GM23338 (cell line): ENCODE data around the gene CD109. TPM values are rescaled to one million over a fixed set of nuclear protein-coding genes. Genes with fewer than 3 reads are reported as not detected.

Experiments
- ATAC-seq: fragments of 200-7000 bp; cut with Tn5 transposase; 3 replicates; pipeline ENCODE4 v1.9.1; 2020
- DNase-seq: peaks from one replicate; pipeline ENCODE4 v3.0.0-alpha.2; 2015; ENCODE audit warnings: low spot score
- H2AFZ ChIP-seq: fragments of 200-600 bp; sonication (generic); 2 replicates; pipeline ENCODE4 v1.8.0; 2016; ENCODE audit warnings: antibody characterized with exemption, mild to moderate bottlenecking, moderate library complexity
- H3F3A ChIP-seq: fragments of 200-600 bp; sonication (generic); replicated peaks from 2 replicates; pipeline ENCODE4 v1.8.0; 2017; ENCODE audit warnings: antibody characterized with exemption, mixed run types, low read depth
- H3K27ac ChIP-seq: fragments of 200-600 bp; sonication (generic); 2 replicates; pipeline ENCODE4 v1.6.1; 2016; ENCODE audit warnings: low read depth
- H3K27me3 ChIP-seq: fragments of 200-600 bp; sonication (generic); 2 replicates; pipeline ENCODE4 v1.8.0; 2016; ENCODE audit warnings: mild to moderate bottlenecking, mixed run types, moderate library complexity; ENCODE audit not compliant: insufficient read depth
- H3K36me3 ChIP-seq: fragments of 200-600 bp; sonication (generic); 2 replicates; pipeline ENCODE4 v1.8.0; 2016; ENCODE audit warnings: mild to moderate bottlenecking; ENCODE audit not compliant: insufficient read depth
- H3K4me1 ChIP-seq: fragments of 200-600 bp; sonication (generic); 2 replicates; pipeline ENCODE4 v1.8.0; 2016; ENCODE audit warnings: mild to moderate bottlenecking, moderate library complexity; ENCODE audit not compliant: insufficient read depth
- H3K4me2 ChIP-seq: fragments of 200-600 bp; sonication (generic); 2 replicates; pipeline ENCODE4 v1.7.1; 2017; ENCODE audit warnings: mixed run types
- H3K4me3 ChIP-seq: fragments of 200-600 bp; sonication (generic); 2 replicates; pipeline ENCODE4 v1.6.1; 2016; ENCODE audit warnings: mixed run types
- H3K79me2 ChIP-seq: fragments of 200-600 bp; sonication (generic); replicated peaks from 2 replicates; pipeline ENCODE4 v1.8.0; 2017; ENCODE audit warnings: mild to moderate bottlenecking; ENCODE audit not compliant: insufficient read depth
- H3K9me2 ChIP-seq: fragments of 200-600 bp; sonication (generic); 2 replicates; pipeline ENCODE4 v1.8.0; 2017; ENCODE audit not compliant: insufficient read depth
- H4K20me1 ChIP-seq: fragments of 200-600 bp; sonication (generic); replicated peaks from 2 replicates; pipeline ENCODE4 v1.8.0; 2017; ENCODE audit warnings: mild to moderate bottlenecking; ENCODE audit not compliant: insufficient read depth
- H3K27ac Mint-ChIP-seq: 2 replicates; pipeline ENCODE4 v1.8.0; 2020; ENCODE audit warnings: inconsistent platforms, mild to moderate bottlenecking, moderate library complexity, mixed read lengths
- H3K27me3 Mint-ChIP-seq: 3 replicates; pipeline ENCODE4 v1.8.0; 2022; ENCODE audit warnings: low read depth, mild to moderate bottlenecking, moderate library complexity, mixed read lengths, inconsistent platforms; ENCODE audit not compliant: insufficient read depth, poor library complexity
- H3K36me3 Mint-ChIP-seq: 3 replicates; pipeline ENCODE4 v1.8.0; 2021; ENCODE audit warnings: low read depth, mild to moderate bottlenecking, inconsistent platforms, moderate library complexity, mixed read lengths
- H3K4me1 Mint-ChIP-seq: 3 replicates; pipeline ENCODE4 v1.8.0; 2020; ENCODE audit warnings: mild to moderate bottlenecking, inconsistent platforms, mixed read lengths
- H3K4me3 Mint-ChIP-seq: 3 replicates; pipeline ENCODE4 v1.8.0; 2021; ENCODE audit warnings: moderate library complexity, mild to moderate bottlenecking, inconsistent platforms, mixed read lengths
- H3K9me3 Mint-ChIP-seq: 3 replicates; pipeline ENCODE4 v1.8.0; 2020; ENCODE audit warnings: moderate library complexity, mild to moderate bottlenecking, inconsistent platforms, mixed read lengths
- CREB1 ChIP-seq: fragments of 250-450 bp; sonication (Bioruptor Pico); IDR thresholded peaks from 2 replicates; pipeline ENCODE4 v1.5.0; 2020; ENCODE audit warnings: low read depth, mild to moderate bottlenecking, moderate library complexity
- EZH2 ChIP-seq: fragments of 200-600 bp; sonication (generic); IDR thresholded peaks from one replicate; pipeline ENCODE4 v1.8.0; 2017; ENCODE audit warnings: antibody characterized with exemption, mild to moderate bottlenecking, low read depth; ENCODE audit not compliant: unreplicated experiment
- EZH2phosphoT487 ChIP-seq: fragments of 200-600 bp; sonication (generic); IDR thresholded peaks from one replicate; pipeline ENCODE4 v1.8.1; 2018; ENCODE audit warnings: antibody characterized with exemption; ENCODE audit not compliant: unreplicated experiment
- JUNB ChIP-seq: IDR thresholded peaks from one replicate; pipeline ENCODE4 v1.6.1; 2016; ENCODE audit warnings: antibody characterized with exemption; ENCODE audit not compliant: unreplicated experiment
- NANOG ChIP-seq: IDR thresholded peaks from 2 replicates; pipeline ENCODE4 v1.6.1; 2016; ENCODE audit warnings: antibody characterized with exemption, borderline replicate concordance
- POLR2AphosphoS5 ChIP-seq: IDR thresholded peaks from 2 replicates; pipeline ENCODE4 v1.6.1; 2016; ENCODE audit warnings: antibody characterized with exemption, low read depth
- STAT1 ChIP-seq: IDR thresholded peaks from one replicate; pipeline ENCODE4 v1.6.1; 2016; ENCODE audit warnings: antibody characterized with exemption; ENCODE audit not compliant: unreplicated experiment
- ZNF114 ChIP-seq: fragments of 250-450 bp; sonication (Bioruptor Pico); IDR thresholded peaks from 2 replicates; pipeline ENCODE4 v1.5.0; 2020; ENCODE audit warnings: mild to moderate bottlenecking, moderate library complexity
- ZNF331 ChIP-seq: fragments of 250-450 bp; sonication (Bioruptor Pico); IDR thresholded peaks from 2 replicates; pipeline ENCODE4 v1.5.0; 2020; ENCODE audit warnings: low read depth, mild to moderate bottlenecking, moderate library complexity
- polyA plus RNA-seq: library from polyadenylated mRNA; unstranded; fragments of >200 nt; fragmentation: Nextera tagmentation; extraction: Ambion mirVana; gene quantifications from 2 replicates; pipeline ENCODE4 v1.2.1, GENCODE V29; 2016
- total RNA-seq: library from RNA; depleted of rRNA; stranded (reverse); fragments of >200 nt; shearing (Covaris generic); gene quantifications from 2 replicates; pipeline ENCODE4 v1.2.3, GENCODE V29; 2014
- TF ChIP-seq, protein P1 (sequence below), 2 experiments: fragments of 200-600 bp in 1 of 2; sonication (generic) in 1 of 2; conservative IDR thresholded peaks; 2 replicates each; pipeline versions ENCODE4 v1.5.1 to v1.6.1; 2016 to 2017; ENCODE audit warnings: antibody characterized with exemption in 2 of 2, low read depth in 2 of 2, mild to moderate bottlenecking in 2 of 2, moderate library complexity in 1 of 2
- TF ChIP-seq, protein P2 (sequence below): IDR thresholded peaks from 2 replicates; pipeline ENCODE4 v1.6.1; 2016; ENCODE audit warnings: antibody characterized with exemption
- TF ChIP-seq, protein P3 (sequence below): fragments of 250-450 bp; sonication (Bioruptor Pico); IDR thresholded peaks from 2 replicates; pipeline ENCODE4 v1.5.0; 2020; ENCODE audit warnings: mild to moderate bottlenecking, moderate library complexity
- TF ChIP-seq, protein P4 (sequence below): IDR thresholded peaks from one replicate; pipeline ENCODE4 v1.6.1; 2018; ENCODE audit warnings: antibody characterized with exemption; ENCODE audit not compliant: unreplicated experiment

Gene CD109
- total and polyA plus RNA-seq, 2 experiments from 2014 or later = 1.1 to 5.3 TPM

DNA sequence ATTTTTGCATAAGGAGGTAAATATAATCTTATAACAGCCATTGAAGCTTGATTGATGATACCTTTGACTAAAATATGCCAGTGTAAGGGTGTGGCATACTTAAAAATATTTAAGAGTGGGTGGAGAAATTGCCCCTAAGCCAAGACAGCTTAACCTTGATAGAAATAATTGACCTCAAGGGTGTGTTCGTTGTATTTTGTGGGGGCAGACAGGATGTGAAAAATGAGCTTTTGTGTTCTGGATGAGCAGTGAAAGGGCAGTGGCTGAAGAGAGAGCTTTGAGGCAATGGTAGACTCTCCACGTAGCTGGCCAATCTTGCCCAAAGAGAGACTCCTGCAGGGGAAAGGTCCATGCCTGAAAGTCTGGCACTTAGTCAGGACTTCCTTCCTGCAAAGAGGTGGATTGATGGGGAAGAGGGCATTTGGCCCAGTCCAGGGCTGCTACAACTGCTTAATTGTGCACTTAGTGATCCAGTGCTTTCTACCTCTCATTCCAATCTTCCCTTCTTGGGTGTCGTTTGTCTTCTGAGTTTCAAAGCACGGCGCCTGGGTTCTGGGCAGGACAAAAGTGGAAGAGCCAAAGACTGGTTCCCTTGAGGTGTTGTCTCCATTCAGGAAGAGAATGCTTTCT, 15.6 kb upstream of the CD109 start:
- Histone ChIP-seq H3F3A (no peaks in the 10 kb centered on the region), H3K4me3 (no peak overlapping the region), H3K36me3 (no peaks in the 10 kb centered on the region), H3K27me3 (no peaks in the 10 kb centered on the region), H3K27ac (no peak overlapping the region), H4K20me1 (no peaks in the 10 kb centered on the region), H3K79me2 (no peaks in the 10 kb centered on the region), H2AFZ (no peak overlapping the region; the same call in 1 of the 2 replicates), H3K4me1 (no peaks in the 10 kb centered on the region), H3K9me2 (no peaks in the 10 kb centered on the region), H3K4me2 (no peak overlapping the region)
- Mint-ChIP-seq H3K27me3 (no peaks in the 10 kb centered on the region), H3K4me1 (no peaks in the 10 kb centered on the region), H3K27ac (no peak overlapping the region), H3K9me3 (peaks cover 22% of the 10 kb centered on the region), H3K4me3 (no peak overlapping the region), H3K36me3 (peaks cover 7% of the 10 kb centered on the region)
- DNase-seq (no peak), ATAC-seq (no peak)
- TF ChIP-seq, protein P1, sequence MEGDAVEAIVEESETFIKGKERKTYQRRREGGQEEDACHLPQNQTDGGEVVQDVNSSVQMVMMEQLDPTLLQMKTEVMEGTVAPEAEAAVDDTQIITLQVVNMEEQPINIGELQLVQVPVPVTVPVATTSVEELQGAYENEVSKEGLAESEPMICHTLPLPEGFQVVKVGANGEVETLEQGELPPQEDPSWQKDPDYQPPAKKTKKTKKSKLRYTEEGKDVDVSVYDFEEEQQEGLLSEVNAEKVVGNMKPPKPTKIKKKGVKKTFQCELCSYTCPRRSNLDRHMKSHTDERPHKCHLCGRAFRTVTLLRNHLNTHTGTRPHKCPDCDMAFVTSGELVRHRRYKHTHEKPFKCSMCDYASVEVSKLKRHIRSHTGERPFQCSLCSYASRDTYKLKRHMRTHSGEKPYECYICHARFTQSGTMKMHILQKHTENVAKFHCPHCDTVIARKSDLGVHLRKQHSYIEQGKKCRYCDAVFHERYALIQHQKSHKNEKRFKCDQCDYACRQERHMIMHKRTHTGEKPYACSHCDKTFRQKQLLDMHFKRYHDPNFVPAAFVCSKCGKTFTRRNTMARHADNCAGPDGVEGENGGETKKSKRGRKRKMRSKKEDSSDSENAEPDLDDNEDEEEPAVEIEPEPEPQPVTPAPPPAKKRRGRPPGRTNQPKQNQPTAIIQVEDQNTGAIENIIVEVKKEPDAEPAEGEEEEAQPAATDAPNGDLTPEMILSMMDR (conservative IDR thresholded peaks at IDR 0.05; ENCODE audit: low read depth in 2 of 2) = no peak
- no peak for TF ChIP-seq NANOG
- TF ChIP-seq CREB1 (CRISPR knock-in tag) = no peak
- TF ChIP-seq ZNF114 = no peak
- TF ChIP-seq STAT1 = no peak
- TF ChIP-seq, protein P2, sequence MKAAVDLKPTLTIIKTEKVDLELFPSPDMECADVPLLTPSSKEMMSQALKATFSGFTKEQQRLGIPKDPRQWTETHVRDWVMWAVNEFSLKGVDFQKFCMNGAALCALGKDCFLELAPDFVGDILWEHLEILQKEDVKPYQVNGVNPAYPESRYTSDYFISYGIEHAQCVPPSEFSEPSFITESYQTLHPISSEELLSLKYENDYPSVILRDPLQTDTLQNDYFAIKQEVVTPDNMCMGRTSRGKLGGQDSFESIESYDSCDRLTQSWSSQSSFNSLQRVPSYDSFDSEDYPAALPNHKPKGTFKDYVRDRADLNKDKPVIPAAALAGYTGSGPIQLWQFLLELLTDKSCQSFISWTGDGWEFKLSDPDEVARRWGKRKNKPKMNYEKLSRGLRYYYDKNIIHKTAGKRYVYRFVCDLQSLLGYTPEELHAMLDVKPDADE = no peak
- TF ChIP-seq POLR2AphosphoS5 = no peak
- TF ChIP-seq JUNB = no peak
- TF ChIP-seq, protein P3, sequence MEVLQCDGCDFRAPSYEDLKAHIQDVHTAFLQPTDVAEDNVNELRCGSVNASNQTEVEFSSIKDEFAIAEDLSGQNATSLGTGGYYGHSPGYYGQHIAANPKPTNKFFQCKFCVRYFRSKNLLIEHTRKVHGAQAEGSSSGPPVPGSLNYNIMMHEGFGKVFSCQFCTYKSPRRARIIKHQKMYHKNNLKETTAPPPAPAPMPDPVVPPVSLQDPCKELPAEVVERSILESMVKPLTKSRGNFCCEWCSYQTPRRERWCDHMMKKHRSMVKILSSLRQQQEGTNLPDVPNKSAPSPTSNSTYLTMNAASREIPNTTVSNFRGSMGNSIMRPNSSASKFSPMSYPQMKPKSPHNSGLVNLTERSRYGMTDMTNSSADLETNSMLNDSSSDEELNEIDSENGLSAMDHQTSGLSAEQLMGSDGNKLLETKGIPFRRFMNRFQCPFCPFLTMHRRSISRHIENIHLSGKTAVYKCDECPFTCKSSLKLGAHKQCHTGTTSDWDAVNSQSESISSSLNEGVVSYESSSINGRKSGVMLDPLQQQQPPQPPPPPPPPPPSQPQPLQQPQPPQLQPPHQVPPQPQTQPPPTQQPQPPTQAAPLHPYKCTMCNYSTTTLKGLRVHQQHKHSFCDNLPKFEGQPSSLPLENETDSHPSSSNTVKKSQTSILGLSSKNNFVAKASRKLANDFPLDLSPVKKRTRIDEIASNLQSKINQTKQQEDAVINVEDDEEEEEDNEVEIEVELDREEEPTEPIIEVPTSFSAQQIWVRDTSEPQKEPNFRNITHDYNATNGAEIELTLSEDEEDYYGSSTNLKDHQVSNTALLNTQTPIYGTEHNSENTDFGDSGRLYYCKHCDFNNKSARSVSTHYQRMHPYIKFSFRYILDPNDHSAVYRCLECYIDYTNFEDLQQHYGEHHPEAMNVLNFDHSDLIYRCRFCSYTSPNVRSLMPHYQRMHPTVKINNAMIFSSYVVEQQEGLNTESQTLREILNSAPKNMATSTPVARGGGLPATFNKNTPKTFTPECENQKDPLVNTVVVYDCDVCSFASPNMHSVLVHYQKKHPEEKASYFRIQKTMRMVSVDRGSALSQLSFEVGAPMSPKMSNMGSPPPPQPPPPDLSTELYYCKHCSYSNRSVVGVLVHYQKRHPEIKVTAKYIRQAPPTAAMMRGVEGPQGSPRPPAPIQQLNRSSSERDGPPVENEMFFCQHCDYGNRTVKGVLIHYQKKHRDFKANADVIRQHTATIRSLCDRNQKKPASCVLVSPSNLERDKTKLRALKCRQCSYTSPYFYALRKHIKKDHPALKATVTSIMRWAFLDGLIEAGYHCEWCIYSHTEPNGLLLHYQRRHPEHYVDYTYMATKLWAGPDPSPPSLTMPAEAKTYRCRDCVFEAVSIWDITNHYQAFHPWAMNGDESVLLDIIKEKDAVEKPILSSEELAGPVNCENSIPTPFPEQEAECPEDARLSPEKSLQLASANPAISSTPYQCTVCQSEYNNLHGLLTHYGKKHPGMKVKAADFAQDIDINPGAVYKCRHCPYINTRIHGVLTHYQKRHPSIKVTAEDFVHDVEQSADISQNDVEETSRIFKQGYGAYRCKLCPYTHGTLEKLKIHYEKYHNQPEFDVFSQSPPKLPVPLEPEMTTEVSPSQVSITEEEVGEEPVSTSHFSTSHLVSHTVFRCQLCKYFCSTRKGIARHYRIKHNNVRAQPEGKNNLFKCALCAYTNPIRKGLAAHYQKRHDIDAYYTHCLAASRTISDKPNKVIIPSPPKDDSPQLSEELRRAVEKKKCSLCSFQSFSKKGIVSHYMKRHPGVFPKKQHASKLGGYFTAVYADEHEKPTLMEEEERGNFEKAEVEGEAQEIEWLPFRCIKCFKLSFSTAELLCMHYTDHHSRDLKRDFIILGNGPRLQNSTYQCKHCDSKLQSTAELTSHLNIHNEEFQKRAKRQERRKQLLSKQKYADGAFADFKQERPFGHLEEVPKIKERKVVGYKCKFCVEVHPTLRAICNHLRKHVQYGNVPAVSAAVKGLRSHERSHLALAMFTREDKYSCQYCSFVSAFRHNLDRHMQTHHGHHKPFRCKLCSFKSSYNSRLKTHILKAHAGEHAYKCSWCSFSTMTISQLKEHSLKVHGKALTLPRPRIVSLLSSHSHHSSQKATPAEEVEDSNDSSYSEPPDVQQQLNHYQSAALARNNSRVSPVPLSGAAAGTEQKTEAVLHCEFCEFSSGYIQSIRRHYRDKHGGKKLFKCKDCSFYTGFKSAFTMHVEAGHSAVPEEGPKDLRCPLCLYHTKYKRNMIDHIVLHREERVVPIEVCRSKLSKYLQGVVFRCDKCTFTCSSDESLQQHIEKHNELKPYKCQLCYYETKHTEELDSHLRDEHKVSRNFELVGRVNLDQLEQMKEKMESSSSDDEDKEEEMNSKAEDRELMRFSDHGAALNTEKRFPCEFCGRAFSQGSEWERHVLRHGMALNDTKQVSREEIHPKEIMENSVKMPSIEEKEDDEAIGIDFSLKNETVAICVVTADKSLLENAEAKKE (CRISPR knock-in tag) = no peak
- TF ChIP-seq EZH2 = no peak
- TF ChIP-seq ZNF331 (CRISPR knock-in tag) = no peak
- TF ChIP-seq EZH2phosphoT487 = no peak
- TF ChIP-seq, protein P4, sequence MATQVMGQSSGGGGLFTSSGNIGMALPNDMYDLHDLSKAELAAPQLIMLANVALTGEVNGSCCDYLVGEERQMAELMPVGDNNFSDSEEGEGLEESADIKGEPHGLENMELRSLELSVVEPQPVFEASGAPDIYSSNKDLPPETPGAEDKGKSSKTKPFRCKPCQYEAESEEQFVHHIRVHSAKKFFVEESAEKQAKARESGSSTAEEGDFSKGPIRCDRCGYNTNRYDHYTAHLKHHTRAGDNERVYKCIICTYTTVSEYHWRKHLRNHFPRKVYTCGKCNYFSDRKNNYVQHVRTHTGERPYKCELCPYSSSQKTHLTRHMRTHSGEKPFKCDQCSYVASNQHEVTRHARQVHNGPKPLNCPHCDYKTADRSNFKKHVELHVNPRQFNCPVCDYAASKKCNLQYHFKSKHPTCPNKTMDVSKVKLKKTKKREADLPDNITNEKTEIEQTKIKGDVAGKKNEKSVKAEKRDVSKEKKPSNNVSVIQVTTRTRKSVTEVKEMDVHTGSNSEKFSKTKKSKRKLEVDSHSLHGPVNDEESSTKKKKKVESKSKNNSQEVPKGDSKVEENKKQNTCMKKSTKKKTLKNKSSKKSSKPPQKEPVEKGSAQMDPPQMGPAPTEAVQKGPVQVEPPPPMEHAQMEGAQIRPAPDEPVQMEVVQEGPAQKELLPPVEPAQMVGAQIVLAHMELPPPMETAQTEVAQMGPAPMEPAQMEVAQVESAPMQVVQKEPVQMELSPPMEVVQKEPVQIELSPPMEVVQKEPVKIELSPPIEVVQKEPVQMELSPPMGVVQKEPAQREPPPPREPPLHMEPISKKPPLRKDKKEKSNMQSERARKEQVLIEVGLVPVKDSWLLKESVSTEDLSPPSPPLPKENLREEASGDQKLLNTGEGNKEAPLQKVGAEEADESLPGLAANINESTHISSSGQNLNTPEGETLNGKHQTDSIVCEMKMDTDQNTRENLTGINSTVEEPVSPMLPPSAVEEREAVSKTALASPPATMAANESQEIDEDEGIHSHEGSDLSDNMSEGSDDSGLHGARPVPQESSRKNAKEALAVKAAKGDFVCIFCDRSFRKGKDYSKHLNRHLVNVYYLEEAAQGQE = no peak
